Stimulated activated CD4-positive, alpha-beta T cell treated with anti-CD3 and anti-CD28 coated beads, Interleukin-4, amount 100 ng/mL, for 4 hours (primary cell): ENCODE results near the gene CORO6.

Experiments
- DNase-seq, 2 experiments: peaks; one replicate each; pipeline ENCODE4 v3.0.0-alpha.2; 2020

CORO6 gene

DNA sequence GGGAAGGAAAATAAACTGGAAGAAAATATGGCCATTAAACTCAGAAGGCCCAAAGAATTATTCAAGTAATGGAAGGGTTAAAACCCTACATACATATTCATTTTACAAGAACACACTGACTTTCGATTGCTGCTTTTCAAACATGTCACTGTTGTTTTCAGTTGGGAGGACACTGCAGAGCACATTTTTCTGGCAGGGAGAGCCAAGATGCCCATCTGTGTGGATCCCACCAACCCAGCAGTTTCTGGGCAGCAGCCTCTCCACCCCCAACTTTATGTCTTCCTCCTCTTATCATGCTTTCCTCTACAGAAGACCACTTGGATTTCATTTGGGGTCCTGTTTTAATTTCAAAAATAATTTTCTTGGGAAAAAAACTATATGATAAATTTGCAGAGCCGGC is 7.1 kb upstream of the CORO6 start:
- DNase-seq: no peak

DNA sequence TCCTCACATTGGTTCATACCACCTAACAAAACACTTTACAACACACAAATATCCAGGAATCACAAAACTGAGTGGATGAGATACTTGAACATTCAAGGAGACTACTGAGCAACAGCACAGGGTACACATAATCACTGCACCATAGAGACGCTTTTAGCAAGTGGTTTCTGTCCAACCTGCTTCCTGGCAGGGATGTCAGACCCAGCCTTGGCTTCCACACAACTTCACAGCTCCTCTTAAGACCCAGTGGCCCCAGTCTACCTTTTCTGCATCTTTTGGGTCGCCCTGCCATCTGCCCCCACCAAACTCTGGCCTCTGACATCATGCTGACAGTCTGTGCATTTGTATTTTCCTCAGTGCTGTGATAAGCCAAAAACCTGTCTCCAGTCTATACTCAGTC is 5.9 kb upstream of the CORO6 start:
- DNase-seq: no peak

DNA sequence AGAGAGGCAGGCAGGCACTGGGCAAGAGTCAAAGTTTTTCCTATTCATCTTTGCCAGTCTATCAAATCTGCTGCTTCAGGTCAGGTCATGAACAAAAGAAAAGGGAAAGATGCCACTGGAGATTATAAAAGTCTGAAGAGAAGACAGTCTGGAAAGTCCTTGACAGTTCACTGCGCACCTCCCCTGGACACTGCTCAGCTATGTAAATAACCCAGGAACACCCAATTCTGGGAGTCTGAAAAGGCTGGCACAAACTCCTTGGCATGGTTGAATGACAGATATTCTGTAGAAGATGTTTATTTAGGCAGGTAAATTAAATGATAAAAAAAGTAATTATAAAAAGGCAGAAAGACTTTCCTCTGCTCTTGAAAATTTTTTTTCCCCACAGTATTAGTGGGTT is 5.2 kb upstream of the CORO6 start:
- no peak for DNase-seq

DNA sequence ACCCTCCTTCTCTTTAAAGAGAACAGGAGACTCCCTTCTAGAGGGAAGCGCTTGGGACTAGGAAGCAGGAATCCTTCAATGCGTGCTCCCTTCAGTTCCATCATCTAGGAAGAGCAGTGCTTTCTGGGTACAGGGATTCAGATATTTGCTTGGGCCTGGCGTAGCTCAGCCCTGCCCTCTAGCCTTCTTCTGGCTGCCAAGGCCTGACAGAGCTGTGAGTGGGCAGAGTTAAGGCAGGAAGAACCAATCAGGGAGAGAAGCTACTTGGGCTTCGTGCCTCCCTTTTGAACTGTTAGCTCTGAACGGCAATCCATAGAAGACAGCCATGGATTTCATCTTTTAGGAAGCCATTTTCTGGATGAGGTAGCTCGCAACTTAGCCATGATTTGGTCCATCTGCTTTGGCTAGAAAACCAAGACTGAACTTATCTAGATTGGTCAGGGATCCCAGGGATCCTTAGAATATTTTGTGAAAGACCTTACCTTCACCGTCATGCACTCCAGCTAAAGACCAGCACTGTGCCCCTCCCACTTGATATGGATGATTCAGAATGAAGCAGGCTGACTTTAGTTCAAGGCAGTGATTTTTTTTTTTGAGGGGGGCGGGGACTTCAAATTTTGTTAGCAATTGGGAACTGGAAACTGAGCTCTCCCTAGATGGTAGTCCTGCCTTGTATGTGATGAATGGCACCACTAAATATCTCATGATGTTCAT is 2.5 kb upstream of the CORO6 start:
- peak in 1 of 2 experiments; percentile 48 for DNase-seq

DNA sequence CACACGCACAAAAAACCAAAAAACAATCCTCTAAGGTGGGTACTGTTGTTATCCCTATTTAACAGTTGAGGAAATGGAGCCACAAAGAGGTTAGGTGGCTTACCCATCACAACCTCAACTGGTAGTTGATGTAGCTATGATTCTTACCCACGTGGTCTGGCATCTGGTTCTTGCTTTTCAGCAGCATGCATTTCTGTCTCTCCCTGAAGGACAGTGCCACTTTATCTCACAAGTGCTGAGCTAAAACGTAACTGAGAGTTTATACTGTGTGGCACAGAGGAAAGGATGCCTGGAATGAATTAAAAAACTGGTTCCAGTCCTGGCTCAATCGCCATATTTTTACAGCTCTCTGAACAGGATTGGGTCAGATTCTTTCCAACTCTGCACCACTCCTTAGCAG is 1.9 kb upstream of the CORO6 start:
- no peak for DNase-seq

DNA sequence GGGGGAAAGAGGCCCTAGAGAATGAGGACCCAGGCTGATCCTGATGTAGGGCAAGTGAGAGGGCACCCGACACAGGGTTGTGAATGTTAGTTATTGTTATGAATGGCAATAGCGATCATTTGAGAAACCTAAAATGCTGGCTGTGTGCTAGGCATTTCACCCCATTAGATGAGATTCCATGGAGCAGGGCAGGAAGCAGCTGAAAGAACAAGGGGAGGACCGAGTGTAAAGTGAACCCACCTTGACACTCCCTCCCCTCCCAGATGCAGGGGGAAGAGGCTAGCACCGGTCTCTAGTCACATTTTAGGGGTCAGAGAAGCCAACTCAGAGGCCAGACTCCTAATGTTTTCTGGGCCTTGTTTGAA is 553 bp upstream of the CORO6 start:
- DNase-seq: no peak

DNA sequence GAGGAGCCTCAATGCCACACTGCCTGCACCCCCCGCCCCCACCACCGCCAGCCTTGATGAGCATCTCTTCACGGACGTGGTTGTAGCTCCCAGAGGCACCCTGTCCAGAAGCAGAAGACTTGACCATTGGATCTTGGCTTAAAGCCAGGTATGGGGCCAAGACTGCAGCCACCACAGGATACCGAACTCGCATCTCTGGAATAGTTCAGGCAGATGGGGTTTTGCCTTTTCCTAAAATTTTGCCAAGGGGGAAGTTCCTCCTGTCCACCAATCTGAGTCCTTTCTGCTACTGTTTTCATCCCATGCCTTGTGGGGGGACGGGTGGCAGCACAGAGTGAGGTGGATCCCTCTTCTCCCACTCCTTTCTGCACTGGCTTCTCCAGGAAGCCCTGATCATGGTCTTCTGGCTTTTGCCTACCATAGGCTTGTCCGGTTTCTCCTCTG is 939 bp downstream of the CORO6 start:
- no peak for DNase-seq

DNA sequence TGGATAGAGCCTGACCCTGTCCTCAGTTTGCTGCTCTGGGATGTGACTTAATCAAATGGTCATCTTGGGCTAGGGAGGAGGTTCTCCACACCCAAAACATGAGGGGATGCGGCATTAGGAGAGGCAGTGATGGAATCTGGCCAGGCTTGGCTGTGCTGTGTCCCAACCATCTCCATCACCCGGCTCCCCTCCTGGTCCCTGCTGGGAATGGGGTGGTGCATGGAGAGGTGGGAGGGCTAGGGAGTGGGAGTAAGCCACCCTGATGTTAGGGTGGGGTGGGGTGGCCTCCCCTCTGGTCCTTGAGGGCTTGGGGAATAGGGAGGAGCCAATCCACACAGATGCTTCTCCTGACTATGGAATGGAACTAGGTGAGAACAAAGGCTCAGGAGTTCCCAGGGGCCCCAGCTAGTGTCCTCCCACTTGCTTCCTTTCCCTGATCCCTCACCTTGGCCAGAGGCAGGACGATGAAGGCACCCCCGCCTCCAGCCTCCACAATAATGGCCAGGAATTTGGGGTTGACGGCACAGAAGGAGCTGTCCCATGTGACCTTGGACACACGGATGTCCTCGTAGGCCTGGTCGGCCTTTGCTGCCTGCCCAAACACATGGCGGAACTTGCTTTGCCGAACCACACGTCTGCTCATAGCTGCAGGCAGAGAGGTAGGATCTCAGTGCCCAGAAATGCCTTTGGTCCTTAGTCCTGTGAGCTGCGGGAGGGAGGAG is 1.8 kb downstream of the CORO6 start:
- DNase-seq: no peak

DNA sequence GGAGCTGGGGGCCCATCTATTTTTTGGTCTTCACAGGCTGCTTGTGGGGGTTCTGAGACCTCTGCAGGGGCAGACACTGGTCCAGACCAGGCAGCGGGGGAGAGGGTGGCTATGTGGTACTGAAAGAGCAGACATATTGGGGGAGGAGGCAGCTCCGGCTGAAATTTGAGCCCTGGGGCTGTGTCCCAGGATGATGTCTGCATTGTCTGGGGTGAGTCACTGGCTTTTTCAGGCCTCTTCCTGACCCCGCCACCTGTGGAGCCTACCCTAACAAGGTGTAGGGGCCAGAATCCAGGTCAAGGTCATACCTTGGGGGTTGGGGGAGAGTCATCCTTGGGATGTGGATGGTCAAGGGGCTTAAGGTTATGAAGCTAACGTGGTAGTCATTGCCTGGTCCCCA is 2.4 kb downstream of the CORO6 start:
- no peak for DNase-seq

DNA sequence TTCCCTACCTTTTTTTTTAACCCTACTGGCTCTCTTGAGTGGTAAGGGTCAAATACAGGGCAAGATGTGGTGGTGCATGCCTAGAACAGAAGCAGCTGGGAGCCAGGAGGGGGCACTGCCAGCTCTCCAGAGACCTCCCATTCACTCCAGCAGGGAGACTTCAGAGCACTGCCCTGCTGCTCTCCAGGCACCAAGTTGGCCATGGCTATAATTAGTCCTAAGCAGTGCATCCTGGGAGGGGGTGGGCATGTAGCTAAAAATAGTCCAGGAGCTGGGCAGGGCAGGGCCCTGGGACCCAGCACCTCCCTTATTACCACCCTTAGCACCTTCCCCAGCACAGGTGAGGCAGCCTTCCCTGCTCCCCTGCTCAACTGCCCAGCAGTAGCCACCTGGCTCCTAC is 3.5 kb downstream of the CORO6 start:
- no peak for DNase-seq

DNA sequence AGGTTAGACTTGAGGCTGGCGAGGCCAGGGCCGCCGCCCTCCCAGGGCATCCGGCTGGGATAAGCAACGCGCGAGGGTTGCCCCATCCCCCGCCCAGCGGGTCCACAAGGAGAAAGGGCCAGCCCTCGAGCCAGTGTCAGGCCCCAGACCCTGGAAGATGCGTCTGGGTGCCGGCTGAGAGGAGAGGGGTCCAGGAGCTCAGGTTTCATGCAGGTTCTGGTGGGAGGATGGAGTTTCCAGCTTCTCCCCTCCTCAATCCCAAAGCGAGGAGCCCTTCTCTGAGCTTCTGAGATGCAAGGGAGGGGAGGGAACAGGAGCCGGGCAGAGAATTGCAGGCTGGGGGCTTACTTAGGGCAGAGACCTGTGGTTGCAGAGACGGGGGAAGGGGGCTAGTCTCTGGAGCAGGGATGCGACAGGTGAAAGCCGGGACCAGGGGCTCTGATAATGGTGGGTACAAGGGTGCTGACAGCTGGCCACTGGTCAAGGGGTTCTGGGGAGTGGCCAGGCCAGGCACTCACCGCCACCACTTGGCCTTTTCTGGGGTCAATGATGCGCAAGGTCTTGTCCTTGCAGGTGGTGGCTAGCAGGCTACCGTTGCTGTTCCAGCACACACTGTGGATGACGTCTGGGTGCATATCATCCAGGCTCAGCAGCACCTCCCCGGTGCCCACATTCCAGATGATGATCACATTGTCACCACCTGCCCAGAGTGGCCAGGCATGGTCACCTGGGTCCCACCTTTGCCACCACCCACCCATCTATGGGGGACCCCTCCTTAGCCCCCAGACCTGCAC is 4.2 kb downstream of the CORO6 start:
- no peak for DNase-seq

DNA sequence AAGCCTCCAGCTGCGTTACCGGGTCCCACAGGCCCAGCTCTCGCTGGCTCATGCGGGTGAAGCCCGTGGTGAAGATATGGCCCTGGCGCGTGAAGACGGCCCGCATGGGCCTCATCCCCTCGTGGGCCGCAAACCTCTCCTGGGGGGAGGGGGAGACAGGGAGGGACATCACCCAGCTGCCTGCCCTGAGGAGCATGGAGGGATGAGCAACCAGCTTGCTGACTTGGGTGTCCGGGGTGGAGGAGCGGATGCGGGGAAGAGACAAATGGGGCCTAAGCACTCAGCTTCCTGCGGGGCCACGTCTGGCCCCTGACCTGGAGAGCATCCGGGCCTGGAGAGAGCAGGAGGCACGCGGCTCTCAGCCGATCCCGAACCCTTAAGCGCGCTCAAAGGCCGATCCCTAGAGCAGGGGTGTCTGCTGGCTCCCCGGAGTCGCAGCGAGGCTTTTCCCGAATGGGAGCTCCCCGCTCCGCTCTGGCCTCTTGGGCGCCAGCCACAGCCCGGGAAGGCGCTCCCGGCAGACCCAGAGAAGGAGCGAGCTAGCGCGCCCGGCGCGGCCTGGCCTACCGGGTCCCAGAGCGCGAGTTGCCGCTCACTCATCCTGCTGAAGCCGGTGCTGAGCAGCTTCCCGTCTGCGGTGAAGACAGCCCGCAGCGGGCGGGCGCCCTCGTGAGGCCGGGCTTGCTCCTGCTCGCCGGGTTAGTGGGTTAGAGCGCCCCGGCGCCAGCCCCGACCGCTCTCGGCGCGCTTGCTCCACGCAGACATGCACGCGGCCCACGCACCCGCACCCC is 5.0 kb downstream of the CORO6 start:
- peak; percentile 89 to 92 for DNase-seq

DNA sequence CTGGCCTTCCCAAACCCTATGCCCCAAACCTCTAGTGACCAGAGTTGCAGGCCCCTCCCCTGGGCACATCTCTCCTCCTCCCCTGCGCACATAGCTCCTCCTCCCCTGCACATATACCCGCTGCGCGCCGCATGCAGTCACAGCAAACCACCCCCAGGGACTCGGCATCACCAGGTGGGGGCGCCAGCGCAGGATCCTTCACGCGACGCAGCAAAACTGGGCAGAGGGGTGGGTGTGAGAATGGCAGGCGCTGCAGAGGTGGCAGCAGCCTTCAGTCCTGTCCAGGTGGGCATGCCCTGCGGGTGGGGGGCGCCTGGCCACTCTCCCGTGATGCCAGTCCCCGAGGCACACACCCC is 5.6 kb downstream of the CORO6 start:
- peak; percentile 89 to 91 for DNase-seq

DNA sequence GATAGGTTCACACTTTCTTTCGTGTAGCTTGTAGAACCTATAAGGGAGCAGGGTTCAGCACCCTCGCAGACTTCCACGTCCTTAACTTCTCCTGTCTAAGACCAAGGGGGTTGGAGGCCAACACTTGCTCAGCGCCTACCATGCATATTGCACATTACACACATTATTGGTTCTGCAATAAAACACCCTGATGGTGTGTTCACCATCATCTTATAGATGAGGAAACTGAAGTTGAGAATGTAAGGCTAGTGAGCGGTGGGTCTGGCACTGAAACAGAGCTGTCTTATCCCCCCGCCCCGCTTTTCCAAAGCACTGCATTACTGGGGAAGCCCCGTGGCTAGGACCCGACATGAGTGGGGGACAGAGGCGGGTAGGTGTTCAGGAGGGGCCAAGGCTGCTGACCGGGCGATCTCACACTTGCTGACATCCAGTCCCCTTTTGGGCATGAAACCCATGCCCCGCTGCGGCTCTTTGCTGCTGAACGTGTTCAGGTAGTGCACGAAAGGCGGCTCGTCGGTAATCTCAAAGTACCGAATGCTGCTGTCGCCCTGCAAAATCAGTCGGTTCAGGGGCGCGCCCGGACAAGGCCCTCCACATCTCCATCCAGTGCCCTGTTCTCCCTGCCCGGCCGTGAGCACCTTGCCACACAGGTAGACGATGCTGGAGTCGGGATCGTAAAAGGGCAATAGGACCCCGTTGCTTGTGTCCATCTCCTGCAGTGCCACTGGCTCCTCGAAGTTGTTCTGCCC is 6.2 kb downstream of the CORO6 start:
- DNase-seq: no peak

DNA sequence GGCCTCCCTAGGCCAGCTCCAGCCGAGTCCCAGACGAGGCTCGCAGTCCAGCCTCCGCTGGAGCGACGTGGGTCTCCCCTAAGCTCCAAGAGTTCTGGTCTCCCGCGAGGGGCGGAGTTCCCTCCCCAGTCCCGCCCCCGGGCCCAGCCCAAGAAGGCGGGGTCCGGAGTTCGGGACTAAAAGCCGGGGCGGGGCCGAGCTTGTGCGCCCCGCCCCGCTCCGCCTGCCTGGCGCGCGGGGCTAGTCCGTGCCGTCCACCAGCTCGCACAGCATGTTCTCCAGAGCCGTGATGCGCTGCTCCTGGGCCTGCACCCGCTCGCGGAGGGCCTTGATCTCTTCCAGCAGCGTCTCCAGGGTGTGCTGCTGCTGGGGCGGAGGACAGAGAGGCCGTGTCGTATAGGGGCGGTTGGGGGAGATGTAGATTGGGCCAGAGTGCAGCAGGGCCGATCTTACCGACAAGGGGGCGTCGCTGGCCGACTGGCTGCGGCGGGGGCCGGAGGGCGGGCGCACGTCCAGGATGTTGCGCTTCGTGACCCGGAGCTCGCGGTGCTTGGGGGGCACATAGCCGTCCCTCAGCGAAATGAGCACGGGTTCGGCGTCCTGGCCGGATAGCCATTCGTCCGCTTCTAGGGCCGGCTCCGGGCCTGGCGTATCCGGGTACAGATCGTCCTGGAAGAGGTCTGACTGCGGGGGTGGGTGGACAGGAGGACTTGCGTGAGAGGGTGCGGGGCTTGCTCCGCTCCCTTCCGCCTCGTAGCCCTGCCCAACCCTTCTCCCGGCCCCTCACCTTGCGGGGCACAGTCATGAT is 7.0 kb downstream of the CORO6 start:
- DNase-seq: peak; percentile 84

DNA sequence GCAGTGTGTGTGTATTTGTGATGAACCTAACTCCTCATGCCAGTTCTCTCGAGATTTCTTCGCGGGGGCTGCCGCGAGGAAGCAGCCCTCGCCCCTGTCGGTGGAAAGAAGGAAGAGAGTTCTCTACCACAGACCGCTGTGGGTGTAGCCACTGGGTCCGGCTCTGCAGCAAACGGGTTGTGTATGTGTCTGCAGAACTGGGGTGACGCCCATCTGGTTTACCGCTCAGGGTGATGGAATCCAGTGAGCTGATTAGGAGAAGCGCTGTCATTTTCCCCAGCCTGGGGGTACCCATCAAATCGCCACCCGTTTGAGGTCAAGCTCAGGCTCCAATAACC is 7.7 kb downstream of the CORO6 start:
- DNase-seq: peak in 1 of 2 experiments; percentile 55

DNA sequence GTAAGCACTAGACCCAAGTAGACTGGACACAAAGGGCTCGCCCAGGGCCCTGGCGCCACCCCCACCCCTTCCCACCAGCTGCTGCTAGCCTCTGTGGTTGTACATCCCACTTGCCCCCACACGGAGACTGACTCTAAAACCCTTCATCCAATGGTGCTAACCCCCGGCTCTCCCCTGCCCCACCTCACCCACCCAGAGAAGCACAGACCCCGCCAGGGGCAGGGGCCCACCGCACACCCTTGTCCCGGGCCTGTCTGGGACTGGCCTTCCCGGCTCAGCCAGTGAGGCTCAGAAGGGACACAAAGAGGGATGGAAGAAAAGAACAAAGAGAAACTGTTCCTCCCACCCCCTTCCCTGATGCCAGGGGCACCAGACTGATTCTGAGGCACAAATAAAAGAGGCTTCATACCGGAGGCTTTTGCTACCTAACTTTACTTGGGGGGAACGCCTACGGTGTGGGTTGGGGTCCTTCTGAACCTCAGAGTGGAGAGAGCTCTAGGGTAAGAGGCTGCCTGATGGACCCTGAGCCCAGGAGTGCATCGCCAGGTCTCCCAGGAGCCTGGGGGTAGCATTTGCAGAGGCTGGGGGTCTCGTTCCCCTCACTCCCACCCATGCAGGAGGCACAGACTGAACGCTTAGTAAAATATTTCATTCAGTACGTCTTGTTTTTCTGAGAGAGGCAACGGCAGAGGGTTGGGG is 8.2 kb downstream of the CORO6 start:
- DNase-seq: no peak

DNA sequence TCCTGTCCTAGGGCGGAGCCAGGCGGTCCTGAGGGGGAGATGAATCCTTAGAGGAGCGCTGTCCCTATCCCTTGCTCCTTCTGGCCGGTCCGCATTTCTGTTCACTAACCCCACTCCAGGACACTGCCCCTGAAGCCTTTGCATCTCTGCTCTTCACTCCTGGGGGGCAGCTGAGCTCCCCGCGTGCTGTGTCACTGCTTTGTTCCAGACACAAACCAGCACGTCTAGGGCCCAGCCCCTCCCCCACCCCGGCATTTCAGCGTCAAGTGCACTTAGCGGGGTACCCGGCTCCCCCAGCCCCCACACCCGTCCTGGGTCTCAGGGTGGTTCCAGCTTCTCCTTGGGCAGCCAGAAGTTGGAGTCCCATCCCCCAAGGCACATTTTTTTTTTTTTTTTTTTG is 8.9 kb downstream of the CORO6 start:
- no peak for DNase-seq

DNA sequence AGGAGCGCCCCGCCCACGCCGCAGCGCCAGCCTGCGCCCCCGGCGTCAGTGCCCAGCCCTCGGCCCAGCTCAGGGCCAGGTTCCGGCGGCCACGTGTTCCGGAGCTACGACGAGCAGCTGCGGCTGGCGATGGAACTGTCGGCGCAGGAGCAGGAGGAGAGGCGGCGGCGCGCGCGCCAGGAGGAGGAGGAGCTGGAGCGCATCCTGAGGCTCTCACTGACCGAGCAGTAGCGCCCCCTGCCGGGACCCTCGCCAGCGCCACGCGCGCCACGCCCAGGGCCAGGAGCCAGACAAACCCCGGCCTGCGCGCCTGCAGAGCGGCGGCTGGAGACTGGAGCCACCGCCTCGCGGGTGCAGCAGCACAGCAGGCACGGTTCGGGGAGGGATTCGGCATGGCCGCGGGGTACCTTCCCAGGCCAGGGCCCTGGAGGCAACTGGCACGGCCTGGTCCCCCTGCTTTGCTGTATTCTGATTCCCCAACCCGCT is 9.3 kb downstream of the CORO6 start:
- peak; percentile 87 to 95 for DNase-seq

DNA sequence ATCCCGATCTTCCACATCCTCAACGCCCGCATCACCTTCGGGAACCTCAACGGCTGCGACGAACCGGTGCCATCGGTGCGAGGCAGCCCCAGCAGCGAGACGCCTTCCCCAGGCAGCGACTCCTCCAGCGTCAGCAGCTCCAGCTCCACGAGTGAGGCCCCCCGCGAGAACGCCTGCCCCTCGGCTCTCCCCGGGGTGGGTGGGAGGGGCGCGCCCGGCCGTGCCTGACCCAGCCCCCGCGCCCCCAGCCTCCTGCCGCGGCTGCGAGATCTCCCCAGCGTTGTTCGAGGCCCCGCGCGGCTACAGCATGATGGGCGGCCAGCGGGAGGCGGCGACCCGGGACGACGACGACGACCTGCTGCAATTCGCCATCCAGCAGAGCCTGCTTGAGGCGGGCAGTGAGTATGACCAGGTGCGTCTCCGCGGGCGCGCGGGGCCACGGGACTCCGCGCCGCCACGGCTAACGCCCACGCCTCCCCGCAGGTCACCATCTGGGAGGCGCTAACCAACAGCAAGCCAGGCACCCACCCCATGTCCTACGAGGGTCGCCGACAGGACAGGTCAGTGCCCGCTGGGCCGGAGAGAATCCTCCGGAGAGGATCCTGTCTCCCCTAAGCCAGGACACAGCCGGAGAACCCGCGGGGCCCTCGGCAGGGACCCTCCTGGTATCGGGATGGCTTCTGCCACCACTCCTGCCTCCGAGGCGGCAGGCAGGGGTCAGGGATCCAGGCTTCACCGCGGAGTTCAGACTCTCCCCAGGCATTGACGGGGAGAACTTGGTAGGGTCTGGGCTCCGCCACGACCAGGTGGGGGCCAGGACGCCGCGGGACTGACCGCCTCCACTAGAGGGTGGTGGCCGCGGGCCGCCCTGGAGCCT is 10.1 kb downstream of the CORO6 start:
- DNase-seq: no peak
